GM10266 (cell line): ENCODE data around the gene ALG3.

ENCODE experiments used
- DNase-seq: peaks from one replicate; pipeline ENCODE4 v3.0.0; 2012; ENCODE audit errors: extremely low spot score
- CTCF ChIP-seq: IDR thresholded peaks from 2 replicates; pipeline ENCODE4 v1.5.1; 2012; ENCODE audit warnings: mild to moderate bottlenecking, low read depth; ENCODE audit not compliant: control insufficient read depth, insufficient read depth; ENCODE audit errors: missing control alignments

The ALG3 gene

DNA sequence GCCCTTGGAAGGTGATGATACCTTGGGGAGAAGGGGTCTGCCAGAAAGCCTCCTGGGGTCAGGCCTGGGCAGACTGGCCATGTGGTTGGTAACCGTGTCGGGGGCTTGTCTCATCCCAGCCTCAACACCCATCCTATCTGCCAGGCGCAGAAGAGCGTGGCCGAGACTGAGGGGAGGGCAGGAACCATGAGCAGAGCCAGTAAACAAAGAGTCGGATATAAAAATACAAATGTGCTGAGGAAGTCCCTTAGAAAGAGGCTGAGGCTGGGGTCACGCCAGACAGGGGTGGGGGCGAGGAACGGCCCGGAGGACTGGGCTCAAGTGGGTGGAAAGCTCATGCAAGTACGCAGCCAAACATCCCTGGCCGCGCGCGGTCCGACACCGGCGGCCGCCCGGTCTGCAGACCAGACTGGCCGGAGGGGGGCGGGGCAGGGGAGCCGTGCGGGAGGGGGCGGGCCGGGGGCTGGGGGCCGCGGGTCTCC is 10.7 kb upstream of the ALG3 start:
- DNase-seq: no peak
- TF ChIP-seq CTCF: no peak

DNA sequence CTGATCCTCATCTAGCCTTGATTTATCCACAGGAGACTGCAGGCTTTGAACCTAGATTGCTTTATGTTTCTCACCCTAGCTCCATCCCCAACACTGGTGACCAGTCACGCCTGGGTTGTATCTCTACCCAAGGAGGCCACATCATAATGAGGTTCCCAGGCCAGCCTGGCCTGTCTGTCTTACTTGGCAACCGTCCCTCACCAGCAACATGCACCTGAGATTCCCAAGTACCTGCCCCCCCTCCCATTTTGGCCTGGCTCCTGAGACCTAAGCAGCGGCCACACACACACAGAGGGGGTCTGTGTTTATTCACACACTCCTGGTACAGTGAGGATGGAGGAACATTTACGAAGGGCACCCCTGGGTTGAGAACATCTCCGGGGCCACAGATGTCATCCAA is 10.2 kb upstream of the ALG3 start:
- no peak for DNase-seq
- no peak for TF ChIP-seq CTCF

DNA sequence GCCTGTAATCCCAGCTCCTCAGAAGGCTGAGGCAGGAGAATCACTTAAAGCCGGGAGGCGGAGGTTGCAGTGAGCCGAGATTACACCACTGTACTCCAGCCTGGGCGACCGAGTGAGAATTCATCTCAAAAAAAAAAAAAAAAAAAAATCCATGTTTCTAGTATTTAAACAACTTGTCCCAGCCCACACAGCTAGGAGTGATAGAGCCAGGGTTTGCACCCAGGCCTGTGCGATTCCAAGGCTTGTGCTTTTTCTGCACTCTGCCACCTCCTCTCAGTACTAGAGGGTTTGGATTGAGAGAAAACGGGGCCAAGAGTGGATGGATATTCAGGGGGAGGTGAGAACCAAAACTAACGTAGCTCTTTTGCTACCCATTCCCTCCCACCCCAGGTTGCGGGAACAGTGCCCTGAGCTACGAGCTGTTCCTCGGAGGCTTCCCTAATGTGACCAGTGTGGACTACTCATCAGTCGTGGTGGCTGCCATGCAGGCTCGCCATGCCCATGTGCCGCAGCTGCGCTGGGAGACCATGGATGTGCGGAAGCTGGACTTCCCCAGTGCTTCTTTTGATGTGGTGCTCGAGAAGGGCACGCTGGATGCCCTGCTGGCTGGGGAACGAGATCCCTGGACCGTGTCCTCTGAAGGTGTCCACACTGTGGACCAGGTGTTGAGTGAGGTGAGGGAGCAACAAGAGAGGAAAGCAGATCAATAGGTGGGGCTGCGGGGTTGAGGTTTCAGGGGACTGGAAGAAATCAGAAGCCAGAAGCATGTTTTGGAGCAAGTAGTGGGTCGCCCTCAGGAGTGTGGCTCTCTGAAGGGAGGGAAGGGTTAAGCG is 8.5 kb upstream of the ALG3 start:
- no peak for TF ChIP-seq CTCF
- DNase-seq: no peak

DNA sequence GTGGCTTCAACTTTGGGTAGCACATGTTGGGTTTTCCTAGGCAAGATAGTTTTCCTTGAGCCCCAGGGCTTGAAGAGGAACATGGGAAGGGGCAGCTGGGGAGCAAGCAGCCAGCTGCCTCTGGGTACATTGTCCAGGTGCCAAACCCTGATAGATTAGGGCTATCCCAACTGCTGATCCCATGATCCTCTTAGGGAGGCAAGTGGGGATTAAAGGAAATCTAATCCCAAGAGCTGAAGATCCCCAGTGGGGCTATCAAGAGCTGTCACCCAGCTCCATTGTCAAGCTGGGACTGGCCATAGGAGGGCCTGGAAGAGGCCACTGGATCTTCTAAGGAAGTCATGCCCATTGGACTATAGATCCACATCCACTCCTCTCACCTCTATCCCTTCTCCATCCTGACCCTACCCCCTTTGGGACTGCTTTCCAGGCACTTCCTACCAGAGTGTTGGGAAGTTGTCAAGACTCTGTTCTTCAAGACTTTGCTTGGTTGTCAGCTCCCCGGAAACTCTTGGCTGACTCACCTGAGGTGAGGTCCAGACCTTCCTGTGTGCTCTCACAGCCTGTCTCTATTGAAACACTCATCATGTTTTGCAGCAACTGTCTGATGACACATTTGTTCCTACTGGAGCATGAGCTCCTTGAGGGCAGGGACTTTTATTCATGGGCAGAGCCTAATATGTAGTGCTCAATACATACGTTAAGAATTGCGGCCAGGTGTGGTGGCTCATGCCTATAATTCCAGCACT is 6.7 kb upstream of the ALG3 start:
- TF ChIP-seq CTCF: no peak
- DNase-seq: no peak

GRCh38 chr3:184250167-184250828 is 1.5 kb upstream of the ALG3 start:
- peak; percentile 100 for TF ChIP-seq CTCF
- peak; percentile 96 for DNase-seq

DNA sequence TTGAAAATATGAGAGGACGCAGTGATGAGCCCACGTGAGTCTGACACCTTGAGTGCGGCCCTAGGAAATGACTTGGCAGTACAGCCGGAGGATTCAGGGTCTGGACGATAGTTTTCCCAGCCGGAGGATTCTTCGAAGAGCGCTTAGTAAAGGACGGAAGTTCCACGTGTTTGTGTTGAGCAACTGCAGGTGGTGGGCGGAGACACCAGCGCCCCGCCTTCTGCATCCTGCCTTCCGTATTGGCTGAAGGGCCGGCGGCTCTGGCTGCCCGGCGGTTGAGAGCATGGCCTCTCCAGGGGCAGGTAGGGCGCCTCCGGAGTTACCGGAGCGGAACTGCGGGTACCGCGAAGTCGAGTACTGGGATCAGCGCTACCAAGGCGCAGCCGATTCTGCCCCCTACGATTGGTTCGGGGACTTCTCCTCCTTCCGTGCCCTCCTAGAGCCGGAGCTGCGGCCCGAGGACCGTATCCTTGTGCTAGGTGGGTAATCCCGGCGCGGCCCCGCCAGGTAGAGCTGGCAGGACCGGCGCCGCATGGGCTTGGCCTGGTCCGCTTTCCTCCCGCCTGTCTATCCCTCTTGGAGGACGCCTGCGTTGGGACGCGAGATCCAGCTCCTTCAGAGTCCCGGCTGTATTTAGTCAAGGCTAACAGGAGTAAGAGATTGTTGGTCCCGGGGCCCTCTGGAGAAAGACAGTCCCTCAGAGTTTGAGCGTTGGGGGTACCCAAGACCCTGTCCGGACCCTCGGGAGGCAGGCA is 827 bp upstream of the ALG3 start, which contains the start of gene EEF1AKMT4:
EEF1AKMT4 (plus strand) TSS at position 261 of the 755 bp plus-strand sequence; CDS start at position 284, 23 bp downstream.
- peak; percentile 99 for DNase-seq

More for the DNA sequence above, 827 bp upstream of the ALG3 start, which contains the start of gene EEF1AKMT4:
- TF ChIP-seq CTCF: peak; percentile 33
